ENCODE data around the gene TNFRSF13B. TPM values are rescaled to one million over a fixed set of nuclear protein-coding genes. Genes with fewer than 3 reads are reported as not detected.
"Not testable (repeated sequence)": the region's sequence is repeated elsewhere in the genome, so short reads cannot be mapped to it uniquely, and the experiment has no call there.

TNFRSF13B gene
- total RNA-seq, 1 donor from 2014 or later = not detected

DNA sequence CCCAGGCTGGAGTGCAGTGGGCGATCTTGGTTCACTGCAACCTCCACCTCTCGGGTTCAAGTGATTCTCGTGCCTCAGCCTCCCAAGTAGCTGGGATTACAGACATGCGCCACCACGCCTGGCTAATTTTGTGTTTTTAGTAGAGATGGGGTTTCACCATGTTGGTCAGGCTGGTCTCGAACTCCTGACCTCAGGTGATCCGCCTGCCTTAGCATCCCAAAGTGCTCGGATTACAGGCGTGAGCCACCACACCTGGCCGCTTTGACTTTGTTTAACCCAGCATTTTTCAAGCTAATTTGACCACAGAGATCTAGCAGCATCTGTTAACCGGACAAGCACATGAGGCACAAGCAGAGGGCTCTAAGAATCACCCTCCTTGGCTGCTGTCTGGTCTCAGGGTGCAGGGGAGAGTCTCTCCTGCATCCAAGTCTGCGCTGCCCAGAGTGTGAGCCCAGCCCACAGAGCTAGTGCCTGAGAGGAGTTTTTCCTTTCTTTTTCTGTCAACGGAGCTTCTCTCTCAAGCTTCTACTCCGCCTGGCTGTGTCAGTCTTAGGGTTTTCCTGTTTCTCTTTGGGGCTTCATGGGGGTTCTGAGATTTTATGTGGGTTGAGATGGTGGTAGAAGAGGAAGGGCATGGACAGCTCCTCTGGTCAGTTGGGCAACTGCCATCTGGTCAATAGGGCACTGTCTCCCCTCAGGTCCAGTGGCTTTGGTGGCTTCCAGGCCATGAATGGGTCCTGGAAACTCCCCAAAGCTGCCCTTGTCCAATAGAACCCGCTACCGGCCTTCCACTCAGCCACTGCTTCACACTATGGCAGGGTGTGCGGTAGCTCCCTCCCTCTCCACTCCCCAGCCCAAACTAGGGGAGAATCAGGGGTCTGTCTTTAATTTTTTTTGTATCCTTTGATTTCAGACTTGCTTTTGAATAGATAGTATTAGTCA, 59.6 kb downstream of the TNFRSF13B start:
- DNase-seq (ENCODE audit: low read depth) = no peak

DNA sequence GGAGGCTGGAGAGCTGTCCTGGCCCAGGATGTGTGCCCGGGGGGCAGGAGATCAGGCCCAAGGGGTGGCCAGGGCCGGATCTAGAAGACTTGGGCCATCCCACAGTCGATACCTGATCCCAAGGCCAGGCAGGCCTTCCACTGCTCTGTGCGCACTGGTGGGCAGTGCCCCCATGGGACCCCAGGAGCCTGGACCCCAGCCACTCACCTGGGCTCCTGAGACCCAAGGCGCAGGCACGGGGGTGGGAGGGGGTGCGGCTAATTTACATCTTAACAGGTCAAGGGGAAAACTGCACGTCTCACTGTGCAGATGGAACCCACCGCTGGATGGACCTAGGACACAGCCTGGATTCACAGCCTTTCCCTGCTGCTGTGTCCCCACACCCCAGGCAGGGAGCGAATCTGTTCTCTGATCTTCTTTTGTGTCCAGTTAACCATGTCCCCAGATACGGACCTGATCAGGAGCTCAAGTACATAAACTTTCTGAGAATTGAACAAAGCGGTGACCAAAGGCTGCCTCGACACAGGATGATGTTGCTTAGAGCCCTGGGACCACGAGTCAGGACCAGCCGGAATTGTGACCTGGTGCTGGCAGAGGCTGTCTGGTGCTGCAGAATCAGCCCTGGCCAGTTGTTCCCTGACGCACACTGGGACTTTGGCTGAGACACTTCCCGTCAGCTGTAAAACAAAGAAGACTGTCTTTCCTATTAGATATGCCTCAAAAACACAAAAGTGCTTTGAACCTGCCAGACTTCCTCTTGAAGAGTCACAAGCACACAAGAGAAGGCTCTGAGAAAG, 60.6 kb downstream of the TNFRSF13B start:
- no peak for DNase-seq (ENCODE audit: low read depth)

DNA sequence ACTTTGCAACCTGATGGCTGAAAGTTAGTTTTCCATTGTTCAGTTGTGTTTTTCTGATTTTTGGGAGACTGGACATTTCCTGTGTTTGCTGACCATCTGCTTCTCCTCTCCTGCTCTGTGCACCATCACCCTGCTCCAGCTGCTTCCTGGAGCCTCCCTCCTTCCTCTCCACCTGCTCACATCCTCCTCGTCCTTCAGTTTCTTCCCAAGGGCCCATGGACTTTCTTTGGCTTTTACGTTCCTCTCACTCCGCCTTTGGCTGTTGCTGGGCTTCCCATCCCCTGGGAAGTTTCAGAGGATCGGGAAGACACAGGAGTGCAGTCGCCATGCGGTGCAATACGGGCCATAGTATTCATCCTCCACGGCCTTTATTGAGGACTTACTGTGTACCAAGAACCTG, 61.6 kb downstream of the TNFRSF13B start:
- DNase-seq (ENCODE audit: low read depth) = no peak

DNA sequence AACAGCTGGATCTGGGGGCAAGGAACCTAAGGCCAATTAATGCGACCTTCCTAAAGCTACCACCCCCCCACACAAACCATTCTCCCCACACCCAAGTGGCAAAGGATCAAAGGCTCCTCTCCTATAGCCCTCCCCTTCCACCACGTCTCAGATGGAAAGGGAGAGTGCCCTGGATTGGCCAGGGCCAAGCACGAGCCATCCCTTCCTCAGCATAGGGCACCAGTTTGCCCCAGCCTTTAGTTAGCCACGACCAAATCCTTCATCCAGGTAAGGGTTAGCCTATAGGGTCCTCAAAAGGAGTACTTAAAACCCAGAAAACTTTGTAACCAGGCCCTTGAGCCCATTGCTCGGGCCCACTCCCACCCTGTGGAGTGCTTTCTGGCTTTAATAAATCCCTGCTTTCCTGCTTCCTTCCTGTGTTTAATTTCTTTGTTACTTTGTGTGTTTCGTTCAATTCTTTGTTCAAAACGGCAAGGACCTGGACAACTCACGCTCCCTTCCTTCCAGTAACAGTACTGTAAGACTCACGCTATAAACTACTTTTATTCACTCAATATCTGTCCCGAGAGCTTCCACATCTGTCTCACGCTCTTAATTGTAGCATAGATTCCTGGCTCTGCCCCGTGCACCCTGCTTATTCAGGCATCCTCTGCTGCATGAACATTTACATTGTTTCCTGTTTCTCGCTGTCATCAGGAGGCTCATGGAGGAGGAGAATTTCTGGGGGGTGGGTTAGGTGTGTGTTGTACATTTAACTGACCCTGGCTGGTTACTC, 62.3 kb downstream of the TNFRSF13B start:
- DNase-seq (ENCODE audit: low read depth) = no peak

DNA sequence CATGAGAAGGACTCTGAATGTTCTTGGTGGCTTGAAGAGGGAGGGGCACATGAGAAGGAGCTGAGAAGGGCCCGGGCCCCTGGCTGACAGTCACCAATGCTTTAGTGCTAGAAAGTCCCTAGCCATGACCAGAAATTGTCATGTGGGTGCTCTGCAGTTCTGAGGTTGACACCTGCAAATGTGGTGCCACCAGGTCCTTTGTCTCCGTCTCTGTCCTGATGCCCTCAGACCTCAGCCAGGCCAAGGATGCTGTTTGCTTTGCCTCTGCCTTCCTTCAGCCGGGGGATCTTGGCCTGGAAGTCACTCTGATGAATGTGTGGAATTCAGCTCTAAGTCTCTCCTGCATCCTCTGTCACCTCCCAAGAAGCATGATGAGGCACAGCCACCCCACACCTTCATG, 63.6 kb downstream of the TNFRSF13B start:
- no peak for DNase-seq (ENCODE audit: low read depth)

DNA sequence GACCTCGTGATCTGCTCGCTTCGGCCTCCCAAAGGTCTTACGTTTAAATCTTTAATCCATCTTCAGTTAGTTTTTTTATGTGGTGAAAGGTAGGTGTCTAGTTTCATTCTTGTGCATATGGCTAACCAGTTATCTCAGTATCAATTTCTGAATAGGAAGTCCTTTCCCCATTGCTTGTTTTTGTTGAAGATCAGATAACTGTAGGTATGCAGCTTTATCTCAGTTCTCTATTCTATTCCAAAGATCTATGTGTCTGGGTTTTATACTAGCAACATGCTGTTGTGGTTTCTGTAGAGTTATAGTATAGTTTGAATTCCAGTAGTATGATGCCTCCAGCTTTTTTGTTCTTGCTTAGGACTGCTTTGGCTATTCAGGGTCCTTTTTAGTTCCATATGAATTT, 65.2 kb downstream of the TNFRSF13B start:
- DNase-seq (ENCODE audit: low read depth) = no peak

DNA sequence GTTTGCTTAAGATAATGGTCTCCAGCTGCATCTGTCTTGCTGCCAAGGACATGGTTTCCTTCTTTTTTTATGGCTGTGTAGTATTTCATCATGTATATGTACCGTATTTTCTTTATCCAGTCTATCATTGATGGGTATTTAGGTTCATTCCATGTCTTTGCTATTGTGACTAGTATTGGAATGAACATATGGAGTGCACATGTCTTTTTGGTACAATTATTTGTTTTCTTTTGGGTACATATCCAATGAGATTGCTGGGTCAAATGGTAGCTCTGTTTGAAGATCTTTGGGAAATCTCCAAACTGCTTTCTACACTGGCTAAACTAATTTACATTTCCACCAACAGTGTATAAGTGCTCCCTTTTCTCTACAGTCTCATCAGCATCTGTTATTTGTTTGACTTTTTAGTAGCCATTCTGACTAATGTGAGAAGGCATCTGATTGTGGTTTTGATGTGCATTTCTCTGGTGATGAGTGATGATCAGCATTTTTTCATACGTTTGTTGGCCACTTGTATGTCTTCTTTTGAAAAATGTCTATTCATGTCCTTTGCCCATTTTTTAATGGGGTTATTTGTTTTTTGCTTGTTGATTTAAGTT, 66.2 kb downstream of the TNFRSF13B start:
- DNase-seq (ENCODE audit: low read depth) = peak; percentile 71

DNA sequence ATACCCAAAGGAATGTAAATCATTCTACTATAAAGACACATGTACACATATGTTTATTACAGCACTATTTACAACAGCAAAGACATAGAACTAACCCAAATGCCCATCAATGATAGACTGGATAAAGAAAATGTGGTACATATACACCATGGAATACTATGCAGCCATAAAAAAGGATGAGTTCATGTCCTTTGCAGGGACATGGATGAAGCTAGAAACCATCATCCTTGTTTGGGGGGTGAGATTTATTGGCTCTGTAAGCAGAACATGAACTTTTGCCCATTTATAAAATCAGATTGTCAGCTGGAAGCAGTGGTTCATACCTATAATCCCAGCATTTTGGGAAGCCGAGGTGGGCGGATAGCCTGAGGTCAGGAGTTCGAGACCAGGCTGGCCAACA, 68.8 kb downstream of the TNFRSF13B start:
- not testable (repeated sequence) for DNase-seq (ENCODE audit: low read depth)

DNA sequence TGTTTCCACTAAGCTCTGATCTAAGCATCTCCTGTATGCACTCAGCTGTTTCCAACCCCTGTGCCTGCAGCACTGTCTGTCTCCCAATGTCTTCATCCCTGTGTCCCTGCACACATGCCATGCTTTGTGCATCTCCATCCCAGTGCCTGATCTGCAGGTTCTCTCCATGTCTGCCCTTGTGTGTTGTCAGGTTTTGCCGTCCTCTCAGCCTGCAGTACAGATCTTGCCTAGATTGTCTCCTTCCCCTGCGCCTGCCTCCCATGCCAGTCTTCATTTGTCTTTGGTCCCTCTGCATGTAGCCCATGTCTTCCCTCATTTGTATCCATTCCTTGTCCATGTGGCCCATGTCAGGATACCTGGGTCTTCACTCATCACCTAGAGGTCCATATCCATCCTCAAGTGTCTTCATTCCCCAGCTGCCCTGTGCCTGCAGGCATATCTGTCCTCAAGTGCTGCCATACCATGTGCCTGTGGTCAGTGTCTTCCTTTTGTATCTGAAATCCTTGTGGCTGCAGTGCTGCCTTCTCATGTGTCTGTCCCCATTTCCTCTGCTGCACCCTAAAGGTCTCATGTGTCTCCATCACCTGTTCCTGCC, 71.5 kb downstream of the TNFRSF13B start:
- DNase-seq (ENCODE audit: low read depth) = no peak

DNA sequence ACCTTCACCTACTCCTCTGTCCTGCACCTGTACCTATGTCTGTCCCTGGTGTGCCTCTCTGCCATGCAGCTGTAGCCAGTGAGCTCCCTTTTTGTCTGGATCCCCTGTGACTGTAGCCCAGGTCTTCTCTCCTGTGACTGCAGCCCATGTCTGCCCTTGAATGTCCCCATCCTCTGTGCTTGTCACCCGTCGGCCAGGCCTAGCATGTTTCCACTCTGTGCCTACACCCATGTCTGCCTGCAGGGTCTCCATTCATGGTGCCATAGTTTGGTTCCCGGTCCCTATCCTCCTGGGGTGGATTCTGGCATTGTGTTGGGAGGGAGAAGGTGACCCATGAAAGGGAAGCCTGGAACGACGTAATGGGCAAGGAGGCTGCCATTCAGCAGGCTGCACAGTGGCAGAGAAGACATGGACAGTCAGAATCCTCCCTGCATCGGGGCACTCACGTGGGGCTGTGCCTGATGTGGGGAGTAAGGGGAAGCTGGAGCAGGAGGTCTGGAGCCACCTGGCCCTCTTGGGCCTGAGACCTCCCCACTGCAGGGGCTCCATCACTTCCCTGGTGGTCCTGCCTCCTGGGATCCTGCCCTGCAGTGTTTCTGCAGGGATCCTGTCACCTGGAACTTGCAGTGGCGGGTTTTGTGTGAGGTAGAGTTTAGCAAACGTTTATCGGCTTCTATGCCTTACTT, 74.6 kb downstream of the TNFRSF13B start:
- not testable (repeated sequence) for DNase-seq (ENCODE audit: low read depth)

DNA sequence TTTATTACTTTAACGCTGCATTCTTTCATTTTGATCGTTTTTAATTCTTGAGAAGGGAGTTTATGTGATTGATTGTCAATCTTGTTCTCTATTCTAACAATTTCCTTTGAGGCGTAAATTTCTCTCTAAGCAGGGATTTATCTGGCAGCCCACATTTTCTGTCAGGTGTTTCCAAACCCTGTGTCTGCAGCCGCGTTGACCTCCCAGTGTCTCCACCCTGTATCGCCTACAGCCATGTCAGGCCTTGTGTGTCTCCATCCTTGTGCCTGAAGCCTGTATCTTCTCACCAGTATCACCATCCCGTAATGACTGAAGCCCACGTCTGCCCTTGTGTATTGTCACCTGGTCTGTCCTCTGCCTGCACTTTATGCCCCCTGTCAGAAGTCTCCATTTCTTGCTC, 75.7 kb downstream of the TNFRSF13B start:
- not testable (repeated sequence) for DNase-seq (ENCODE audit: low read depth)

DNA sequence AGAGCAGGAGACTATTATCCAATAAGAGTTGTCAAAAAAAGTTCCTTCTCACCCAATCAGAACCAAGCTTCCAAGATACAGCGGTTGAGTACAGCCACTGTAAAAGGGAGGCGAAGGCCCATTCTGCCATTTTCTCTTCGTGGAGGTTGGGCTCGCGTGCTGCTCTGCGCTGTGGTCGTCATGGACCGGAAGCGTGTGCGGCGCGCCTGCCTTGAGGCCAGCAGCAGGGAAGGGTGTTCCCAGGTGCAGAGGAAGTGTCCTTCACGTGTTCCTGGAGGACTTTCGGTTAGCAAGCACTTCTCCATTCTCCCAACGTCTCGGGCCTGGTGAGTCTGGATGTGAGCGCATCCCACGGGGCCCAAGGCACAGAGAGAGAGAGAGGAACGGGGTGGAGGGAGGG, 78.4 kb downstream of the TNFRSF13B start:
- not testable (repeated sequence) for DNase-seq (ENCODE audit: low read depth)

DNA sequence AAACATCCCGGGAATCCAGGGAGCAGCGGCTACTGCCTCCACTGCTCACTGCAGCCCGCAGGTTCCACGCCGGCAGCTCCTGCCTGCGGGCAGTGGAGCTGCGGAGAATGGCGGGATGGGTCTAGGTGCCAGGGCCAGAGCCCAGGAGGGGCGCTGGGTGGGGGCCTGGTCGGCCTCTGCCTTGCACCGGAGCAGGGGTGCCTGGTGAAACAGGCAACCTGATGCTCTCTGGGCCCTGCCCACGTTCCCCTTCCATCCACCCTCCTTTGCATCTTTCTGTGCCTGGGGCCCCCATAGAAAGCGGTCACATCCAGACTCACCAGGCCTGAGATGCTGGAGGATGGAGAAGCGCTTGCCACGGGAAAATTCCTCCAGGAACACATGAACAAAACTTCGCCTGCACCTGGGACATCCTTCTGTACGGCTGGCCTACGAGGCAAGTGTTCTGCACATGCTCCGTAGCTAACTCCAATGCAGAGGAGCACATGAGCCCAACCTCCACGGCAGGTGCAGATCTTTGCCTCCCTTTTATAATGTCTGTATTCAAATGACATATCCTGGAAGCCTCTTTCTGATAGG, 79.0 kb downstream of the TNFRSF13B start:
- not testable (repeated sequence) for DNase-seq (ENCODE audit: low read depth)

DNA sequence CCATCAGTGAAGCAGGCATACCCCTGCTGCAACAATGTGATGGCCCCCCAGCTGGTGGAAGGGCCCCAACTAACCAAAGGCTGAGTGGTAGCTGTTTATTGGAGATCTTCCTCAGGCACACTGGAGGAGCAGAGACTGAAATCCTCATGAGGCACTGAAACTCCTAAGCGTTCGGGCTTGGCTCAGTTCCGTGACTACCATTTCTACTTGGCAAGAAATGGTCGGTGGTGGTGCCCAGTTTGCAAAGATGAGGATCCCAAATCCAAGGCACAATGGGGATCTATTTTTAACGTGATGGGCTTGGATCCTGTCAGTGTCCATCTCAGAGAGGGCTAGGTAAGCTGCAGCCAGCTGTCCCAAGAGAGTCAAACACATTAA, 82.8 kb downstream of the TNFRSF13B start:
- no peak for DNase-seq (ENCODE audit: low read depth)

Other genes with a start within 250 kb of the TNFRSF13B start
- gene MPRIP, start 70.3 kb upstream of the TNFRSF13B start, total RNA-seq = 137 and 150 TPM in 2 replicates
- 8.8 and 9.4 TPM in 2 replicates for gene PLD6, start 234.2 kb upstream of the TNFRSF13B start, total RNA-seq